ENCODE data around the gene DHDDS. TPM values are rescaled to one million over a fixed set of nuclear protein-coding genes. Genes with fewer than 3 reads are reported as not detected.

DHDDS gene
- total RNA-seq, 4 donors from 2014 or later: 24.7 to 45.4 (median 32.8) TPM

- DNase-seq (ENCODE audit: low spot score in 2 of 2): no peak
- peaks cover 0 to 74% of the 10 kb centered on the region in 2 donors for H3K27me3 ChIP-seq
- 2% methylated on average over 29 to 37 of the region's 70 CpGs for WGBS, 2 donors
- no peak within 1 kb of the TSS for H3K4me3 ChIP-seq
- no peak within 1 kb of the TSS for H3K27ac ChIP-seq
- peaks cover 0 to 4% (median 0%) of the 10 kb centered on the region in 4 donors for H3K4me1 ChIP-seq
- TF ChIP-seq POLR2A (IDR thresholded peaks at IDR 0.05): no peak
- TF ChIP-seq CTCF (IDR thresholded peaks at IDR 0.05): no peak
- no peak for TF ChIP-seq EP300 (IDR thresholded peaks at IDR 0.05)
- H3K36me3 ChIP-seq: no peaks in the 10 kb centered on the region
- H3K9me3 ChIP-seq: no peaks in the 10 kb centered on the region
Observed at GRCh38 chr1:26410706-26411623, 21.2 kb upstream of the DHDDS start, which contains the start of gene LIN28A. Gene LIN28A, plus strand, starts transcription at chr1:26410817. Its CDS starts 75 bp downstream, at chr1:26410892.

- H3K36me3 ChIP-seq: no peaks in the 10 kb centered on the region
- no peak overlapping the region for H3K4me3 ChIP-seq
- peaks cover 0 to 79% of the 10 kb centered on the region in 2 donors for H3K27me3 ChIP-seq
- no peak for DNase-seq (ENCODE audit: low spot score in 2 of 2)
- no peak overlapping the region for H3K27ac ChIP-seq
- WGBS, 2 donors: 3 to 6% methylated on average over 19 to 20 of the region's 20 CpGs
- no peak for TF ChIP-seq POLR2A (IDR thresholded peaks at IDR 0.05)
- TF ChIP-seq EP300 (IDR thresholded peaks at IDR 0.05): no peak
- TF ChIP-seq CTCF (IDR thresholded peaks at IDR 0.05): no peak
- H3K9me3 ChIP-seq: no peaks in the 10 kb centered on the region
- H3K4me1 ChIP-seq: peaks cover 0 to 4% (median 0%) of the 10 kb centered on the region in 4 donors
Observed at GRCh38 chr1:26411624-26412074, 20.5 kb upstream of the DHDDS start.

- no peak for DNase-seq (ENCODE audit: low spot score in 2 of 2)
- H3K27ac ChIP-seq: no peak overlapping the region
- H3K9me3 ChIP-seq: no peaks in the 10 kb centered on the region
- peaks cover 0 to 4% (median 0%) of the 10 kb centered on the region in 4 donors for H3K4me1 ChIP-seq
- TF ChIP-seq CTCF (IDR thresholded peaks at IDR 0.05): no peak
- TF ChIP-seq EP300 (IDR thresholded peaks at IDR 0.05): no peak
- no peak for TF ChIP-seq POLR2A (IDR thresholded peaks at IDR 0.05)
- H3K27me3 ChIP-seq: peaks cover 0 to 85% of the 10 kb centered on the region in 2 donors
- H3K4me3 ChIP-seq: no peak overlapping the region
- WGBS, 2 donors: 7 to 12% methylated on average over 9 of the region's 9 CpGs
- no peaks in the 10 kb centered on the region for H3K36me3 ChIP-seq
Observed at GRCh38 chr1:26412180-26412840, 19.8 kb upstream of the DHDDS start.

GRCh38 chr1:26413031-26413430 is 19.1 kb upstream of the DHDDS start:
- WGBS, 2 donors: 0 to 6% methylated on average over 1 of the region's 1 CpG

More at GRCh38 chr1:26413031-26413430, 19.1 kb upstream of the DHDDS start:
- Histone ChIP-seq H3K9me3 (no peaks in the 10 kb centered on the region), H3K36me3 (no peaks in the 10 kb centered on the region), H3K27me3 (peaks cover 0 to 87% of the 10 kb centered on the region in 2 donors), H3K4me1 (peaks cover 0 to 4% (median 0%) of the 10 kb centered on the region in 4 donors), H3K27ac (no peak overlapping the region), H3K4me3 (no peak overlapping the region)
- DNase-seq (ENCODE audit: low spot score in 2 of 2): no peak
- TF ChIP-seq POLR2A (IDR thresholded peaks at IDR 0.05): no peak
- no peak for TF ChIP-seq CTCF (IDR thresholded peaks at IDR 0.05)
- no peak for TF ChIP-seq EP300 (IDR thresholded peaks at IDR 0.05)

All from tibial nerve (tissue), 4 donors.